ENCODE measurements around the gene NRG2.
A peak's percentile ranks its signal among the peaks of the same experiment; 100 is the strongest.

Gene NRG2

GRCh38 chr5:139880416-139881142, 162.5 kb downstream of the NRG2 start:
- no peak for DNase-seq (ENCODE audit: low spot score)

DNA sequence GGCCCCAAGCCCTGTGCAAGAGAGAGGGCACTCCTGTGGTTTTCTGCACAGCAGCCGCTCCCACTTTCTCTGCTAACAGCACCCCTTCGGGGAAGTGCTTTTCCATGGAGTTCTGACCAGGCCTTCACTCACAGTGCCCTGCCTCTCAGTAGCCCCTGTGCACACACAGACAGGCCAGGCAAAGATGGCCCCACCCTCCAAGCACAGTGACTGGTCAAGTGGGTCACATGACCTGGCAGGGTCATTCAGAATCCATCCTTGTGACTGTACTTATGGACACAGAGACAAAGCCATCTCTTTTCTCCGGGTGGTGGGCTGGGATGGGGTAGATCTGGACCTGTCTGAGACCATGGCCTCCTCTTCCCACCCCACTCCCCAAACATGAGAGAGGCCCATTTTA, 165.0 kb downstream of the NRG2 start:
- DNase-seq (ENCODE audit: low spot score), result no peak

- DNase-seq (ENCODE audit: low spot score), result peak; percentile 15
Observed at GRCh38 chr5:139877129-139877597, 165.9 kb downstream of the NRG2 start.

DNA sequence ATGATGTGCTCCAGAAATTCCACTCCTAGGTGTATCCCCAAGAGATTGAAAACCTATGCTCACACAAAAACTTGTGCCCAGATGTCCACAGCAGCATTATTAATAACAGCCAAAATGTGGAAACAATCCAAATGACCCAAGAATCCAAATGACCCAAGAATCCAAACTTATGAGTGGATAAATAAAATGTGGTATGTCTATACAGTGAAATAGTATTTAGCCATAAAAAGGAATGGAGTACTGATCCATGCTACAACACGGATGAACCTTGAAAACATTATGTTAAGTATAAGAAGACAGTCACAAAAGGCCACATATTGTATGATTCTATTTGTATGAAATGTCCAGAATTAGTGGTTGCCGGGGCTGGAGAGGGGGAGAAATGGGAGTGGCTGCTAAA, 167.1 kb downstream of the NRG2 start:
- no peak for DNase-seq (ENCODE audit: low spot score)

- no peak for DNase-seq (ENCODE audit: low spot score)
Observed at GRCh38 chr5:139872851-139873794, 170.0 kb downstream of the NRG2 start.

- no peak for DNase-seq (ENCODE audit: low spot score)
Observed at GRCh38 chr5:139872052-139872766, 170.9 kb downstream of the NRG2 start.

DNA sequence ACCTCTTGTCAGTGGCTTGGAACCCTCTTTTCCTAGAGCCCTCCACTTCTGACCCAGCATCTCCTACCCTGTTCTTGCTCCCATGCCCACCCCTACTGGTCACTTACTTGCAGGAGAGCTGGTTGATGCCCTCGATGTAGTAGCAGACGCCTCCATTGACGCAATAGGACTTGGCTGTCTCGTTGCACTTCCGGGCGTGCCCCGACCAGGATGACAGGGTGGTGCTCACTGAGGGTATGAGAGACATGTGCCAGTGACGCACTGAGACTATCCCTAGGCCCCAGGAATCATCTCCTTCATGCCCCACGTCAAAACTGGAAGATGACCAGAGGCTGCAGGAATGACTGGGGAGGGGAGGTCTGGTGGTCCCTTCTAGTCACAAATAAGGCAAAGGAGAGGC, 171.5 kb downstream of the NRG2 start:
- DNase-seq (ENCODE audit: low spot score), result no peak

DNA sequence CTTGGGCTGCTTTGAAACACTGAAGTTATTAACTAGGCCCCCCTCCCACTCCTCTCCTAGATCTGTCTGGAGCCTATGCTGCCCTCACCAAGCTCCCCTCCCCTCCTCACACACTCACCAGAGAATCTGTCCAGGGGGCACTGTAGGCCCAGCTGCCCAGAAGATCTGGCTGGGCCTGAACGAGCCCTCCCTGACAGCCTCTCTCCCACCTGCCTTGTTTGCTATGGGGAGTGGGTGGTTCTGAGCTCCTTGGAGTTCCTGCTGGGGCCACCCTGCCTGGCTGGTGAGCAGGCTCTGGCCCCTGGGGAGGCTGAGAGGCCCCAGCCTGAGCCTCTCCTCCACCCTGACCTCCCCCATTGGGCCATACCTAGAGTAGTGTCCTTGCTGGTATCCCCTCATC, 172.4 kb downstream of the NRG2 start:
- no peak for DNase-seq (ENCODE audit: low spot score)

- no peak for DNase-seq (ENCODE audit: low spot score)
Observed at GRCh38 chr5:139869042-139869790, 173.9 kb downstream of the NRG2 start.

- DNase-seq (ENCODE audit: low spot score), result no peak
Observed at GRCh38 chr5:139867581-139867980, 175.5 kb downstream of the NRG2 start.

DNA sequence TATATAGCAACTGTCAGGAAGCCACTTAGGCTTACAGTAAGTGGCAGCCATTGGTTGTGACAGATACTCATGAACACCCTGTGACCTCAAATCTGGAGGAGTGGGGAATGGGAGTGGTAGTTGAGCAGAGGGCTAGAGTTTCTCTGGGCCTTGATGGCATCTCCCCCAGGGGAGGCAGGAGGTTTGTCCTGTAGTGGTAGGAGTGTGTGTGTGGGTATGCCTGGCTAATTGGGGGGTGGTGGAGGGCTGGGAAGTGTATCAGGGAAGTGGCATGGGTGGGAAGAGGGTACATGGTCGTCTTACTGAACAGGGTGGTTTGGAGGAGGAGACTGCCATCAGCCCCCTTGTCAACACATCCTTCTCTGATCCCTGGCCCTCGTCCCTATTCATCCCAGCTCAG, 176.0 kb downstream of the NRG2 start:
- DNase-seq (ENCODE audit: low spot score), result no peak

DNA sequence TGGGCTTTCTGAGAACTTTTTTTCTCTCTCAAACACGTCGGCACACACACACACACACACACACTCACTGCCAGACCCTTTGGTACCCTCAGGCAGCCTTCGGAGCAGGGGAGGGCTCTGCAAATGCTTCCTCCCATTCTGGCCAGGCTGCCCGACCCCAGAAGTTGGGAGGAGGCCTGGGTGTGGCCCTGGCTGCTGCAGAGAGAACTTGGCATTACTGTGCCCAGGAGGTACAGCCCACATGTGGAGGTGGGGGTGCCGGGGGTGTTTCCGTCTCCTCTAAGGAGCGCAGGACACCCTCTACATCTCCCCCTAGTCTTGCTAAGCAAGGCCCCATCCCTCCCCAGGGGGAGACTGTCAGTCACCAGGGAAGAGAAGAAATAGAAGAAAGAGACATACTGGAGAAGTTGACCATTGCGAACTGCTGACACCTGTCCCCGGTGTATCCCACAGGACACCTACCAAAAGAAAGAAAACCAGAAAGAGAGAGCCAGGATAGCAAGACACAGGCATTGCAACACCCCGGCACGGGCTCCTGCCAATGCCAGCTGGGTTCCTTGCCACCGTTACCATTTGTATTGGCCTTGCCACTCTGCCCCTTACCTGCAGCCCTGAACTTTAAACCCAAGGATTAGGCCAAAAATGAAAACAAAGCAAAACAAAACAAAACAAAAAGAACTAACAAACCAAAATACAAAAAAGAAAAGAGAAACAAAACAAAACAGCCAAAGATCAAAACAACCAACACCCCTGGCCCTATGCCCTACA, 178.2 kb downstream of the NRG2 start:
- DNase-seq (ENCODE audit: low spot score), result no peak

GRCh38 chr5:139863855-139864558, 179.1 kb downstream of the NRG2 start:
- DNase-seq (ENCODE audit: low spot score), result peak; percentile 66

DNA sequence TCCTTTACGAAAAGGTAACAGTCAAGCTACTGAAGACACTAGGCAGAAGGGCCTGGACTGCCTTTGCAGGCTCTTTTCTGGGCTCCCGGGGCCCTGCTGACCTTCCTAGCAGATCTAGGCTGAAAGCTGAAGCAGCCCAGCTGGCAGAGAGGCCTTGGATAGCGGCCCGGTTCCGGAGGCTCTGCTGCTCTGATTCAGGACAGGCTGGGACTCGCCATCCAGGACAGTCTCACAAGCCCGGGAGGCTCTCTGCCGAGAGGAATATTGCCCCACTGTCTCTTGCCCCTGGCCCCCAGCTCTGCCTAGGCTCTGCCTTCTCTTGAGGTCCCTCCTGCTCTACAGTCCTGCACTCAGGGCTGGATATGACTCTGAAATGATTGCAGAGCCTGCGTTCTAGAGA, 179.7 kb downstream of the NRG2 start:
- DNase-seq (ENCODE audit: low spot score), result no peak

GRCh38 chr5:139862803-139863202, 180.3 kb downstream of the NRG2 start:
- no peak for DNase-seq (ENCODE audit: low spot score)

DNA sequence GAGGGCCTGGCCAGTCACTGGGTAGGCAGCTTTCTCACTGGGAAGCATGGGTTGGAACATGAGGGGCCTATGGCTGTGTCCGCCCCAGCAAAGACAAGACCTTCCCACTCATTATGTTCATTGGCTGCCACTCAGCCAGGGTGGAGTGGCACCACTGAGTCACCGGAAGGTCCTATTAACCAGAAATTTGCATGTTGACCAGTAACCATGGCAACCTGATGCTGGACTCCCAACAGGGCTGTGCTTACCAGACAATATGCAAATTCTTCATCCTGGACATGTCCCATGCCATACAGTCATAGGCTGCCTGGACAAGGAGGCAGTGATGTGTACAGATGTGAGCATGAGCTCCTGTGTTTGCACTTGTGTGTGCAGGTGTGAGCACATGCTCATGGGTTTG, 180.8 kb downstream of the NRG2 start:
- no peak for DNase-seq (ENCODE audit: low spot score)

GRCh38 chr5:139861889-139862207, 181.3 kb downstream of the NRG2 start:
- no peak for DNase-seq (ENCODE audit: low spot score)

- DNase-seq (ENCODE audit: low spot score), result no peak
Observed at GRCh38 chr5:139861021-139861888, 181.8 kb downstream of the NRG2 start.

DNA sequence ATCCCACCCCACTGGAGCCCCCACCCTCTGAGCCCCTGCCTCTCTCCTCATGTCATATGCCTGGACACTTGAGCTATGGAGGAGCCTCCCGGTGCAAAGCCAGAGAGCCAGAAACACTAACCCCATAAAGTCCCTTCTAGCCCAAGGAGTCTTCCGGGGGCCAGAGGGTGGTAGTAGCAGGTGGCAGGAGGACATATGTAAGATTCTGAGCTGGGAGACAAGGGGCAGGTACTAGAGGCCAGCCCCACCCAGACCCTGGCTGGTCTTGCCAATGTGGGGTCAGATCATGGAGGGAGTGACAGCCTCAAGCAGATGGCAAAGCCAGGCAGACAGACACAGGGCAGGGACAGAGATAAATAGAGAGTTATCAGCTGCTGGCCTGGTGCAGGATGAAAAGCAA, 184.1 kb downstream of the NRG2 start:
- DNase-seq (ENCODE audit: low spot score), result no peak

DNA sequence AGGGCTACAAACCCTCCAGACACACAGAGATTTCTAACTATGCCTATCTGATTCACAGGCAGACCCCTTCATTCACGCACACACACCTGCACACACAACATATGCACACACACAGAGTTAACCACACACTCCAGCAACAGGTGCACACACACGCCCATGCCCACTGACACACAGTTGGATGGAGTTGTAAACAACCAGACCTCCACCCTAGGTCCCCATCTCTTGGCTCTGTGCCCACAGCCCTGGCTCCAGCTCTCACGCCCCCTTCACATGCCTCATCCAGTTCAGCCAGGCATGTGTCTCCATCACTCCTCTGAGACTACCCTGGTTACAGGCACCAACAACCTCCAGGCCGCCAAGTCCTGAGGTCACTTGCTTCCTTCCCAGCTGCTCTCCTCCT, 186.4 kb downstream of the NRG2 start:
- no peak for DNase-seq (ENCODE audit: low spot score)

Measured in LoVo (cell line).